Measurements from ENCODE around the gene SMIM20.

SMIM20 gene

DNA sequence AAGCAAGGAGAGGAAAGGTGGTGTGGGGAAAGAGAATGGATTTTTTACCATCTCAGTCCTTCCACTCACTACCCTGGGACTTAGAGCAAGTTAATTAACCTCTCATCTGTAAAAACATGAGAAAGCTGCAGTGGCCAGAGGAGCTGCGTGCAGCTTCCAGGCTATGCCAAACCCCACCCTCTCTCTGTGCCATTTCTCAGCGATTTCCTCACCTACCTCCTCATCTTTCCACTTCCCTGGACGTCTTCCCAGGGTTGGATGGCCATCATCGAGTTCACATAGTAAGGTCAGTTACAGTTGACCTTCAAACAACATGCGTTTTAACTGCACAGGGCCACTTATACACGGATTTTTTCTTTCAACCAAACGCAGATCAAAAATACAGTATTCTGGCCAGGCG, 64.3 kb downstream of the SMIM20 start:
- no peak overlapping the region for H3K27ac ChIP-seq
- no peak overlapping the region for H3K4me3 ChIP-seq
